ENCODE data around the gene DOK7. TPM values are rescaled to one million over a fixed set of nuclear protein-coding genes. Genes with fewer than 3 reads are reported as not detected.

DOK7 gene
- total and polyA plus RNA-seq, 2 donors (not counting 3 experiments of a cell fraction or from before 2014, with no cell fraction given) = not detected

GRCh38 chr4:3426465-3427133 lies 36.5 kb upstream of the DOK7 start:
- no peaks in the 10 kb centered on the region for H3K9me1 ChIP-seq (replicated peaks; ENCODE audit: control insufficient read depth, extremely low read depth, insufficient read depth, low read length)
- no peak overlapping the region for H3K9ac ChIP-seq (replicated peaks; ENCODE audit: extremely low read depth, insufficient read depth, low read length)
- H4K20me1 ChIP-seq (replicated peaks; ENCODE audit: control insufficient read depth, extremely low read depth, insufficient read depth, low read length) = no peaks in the 10 kb centered on the region
- H3K9me3 ChIP-seq (replicated peaks; ENCODE audit: control insufficient read depth, insufficient read depth, low read length) = no peaks in the 10 kb centered on the region
- H3K27ac ChIP-seq (ENCODE audit: insufficient read depth, low read depth, low read length) = no peak overlapping the region
- peaks cover 2 to 35% of the 10 kb centered on the region in 2 experiments for H3K36me3 ChIP-seq (ENCODE audit: control insufficient read depth in 2 of 2, extremely low read depth in 1 of 2, insufficient read depth in 2 of 2, low read length in 2 of 2)
- ChIA-PET POLR2A (no interaction called here), CTCF (interaction anchor here (1.0 to 1.9 kb wide), 4 partner anchors 8 to 84 kb away, joined by 3 to 11 read pairs (median 4); no protein-coding TSS in a partner anchor)
- H3K4me1 ChIP-seq (ENCODE audit: control insufficient read depth, extremely low read depth, insufficient read depth, low read length) = no peaks in the 10 kb centered on the region
- FAIRE-seq = no peak
- H3K4me2 ChIP-seq (ENCODE audit: insufficient read depth, low read length) = no peak overlapping the region
- BruUV-seq (replicated peaks) = no TSS peak
- DNase-seq (ENCODE audit: low read depth, low spot score) = no peak
- intact Hi-C loops (cut with micrococcal nuclease) = loop anchor here (10.0 kb wide), 1 partner anchor 182 kb away; the partner anchor contains the start of gene MSANTD1
- TF ChIP-seq, protein P1, sequence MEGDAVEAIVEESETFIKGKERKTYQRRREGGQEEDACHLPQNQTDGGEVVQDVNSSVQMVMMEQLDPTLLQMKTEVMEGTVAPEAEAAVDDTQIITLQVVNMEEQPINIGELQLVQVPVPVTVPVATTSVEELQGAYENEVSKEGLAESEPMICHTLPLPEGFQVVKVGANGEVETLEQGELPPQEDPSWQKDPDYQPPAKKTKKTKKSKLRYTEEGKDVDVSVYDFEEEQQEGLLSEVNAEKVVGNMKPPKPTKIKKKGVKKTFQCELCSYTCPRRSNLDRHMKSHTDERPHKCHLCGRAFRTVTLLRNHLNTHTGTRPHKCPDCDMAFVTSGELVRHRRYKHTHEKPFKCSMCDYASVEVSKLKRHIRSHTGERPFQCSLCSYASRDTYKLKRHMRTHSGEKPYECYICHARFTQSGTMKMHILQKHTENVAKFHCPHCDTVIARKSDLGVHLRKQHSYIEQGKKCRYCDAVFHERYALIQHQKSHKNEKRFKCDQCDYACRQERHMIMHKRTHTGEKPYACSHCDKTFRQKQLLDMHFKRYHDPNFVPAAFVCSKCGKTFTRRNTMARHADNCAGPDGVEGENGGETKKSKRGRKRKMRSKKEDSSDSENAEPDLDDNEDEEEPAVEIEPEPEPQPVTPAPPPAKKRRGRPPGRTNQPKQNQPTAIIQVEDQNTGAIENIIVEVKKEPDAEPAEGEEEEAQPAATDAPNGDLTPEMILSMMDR (IDR thresholded peaks at IDR 0.05; ENCODE audit: extremely low read depth in 1 of 2, insufficient read depth in 1 of 2, low read depth in 1 of 2, low read length in 2 of 2) = no peak
- TF ChIP-seq POLR2AphosphoS5 (IDR thresholded peaks at IDR 0.05; ENCODE audit: insufficient read depth, low read depth, low read length) (no peak), FOS (IDR thresholded peaks at IDR 0.05; ENCODE audit: borderline replicate concordance, insufficient read depth, low read length) (no peak), JUN (IDR thresholded peaks at IDR 0.05; ENCODE audit: borderline replicate concordance, insufficient read depth, insufficient read length, low read depth) (no peak), EZH2 (IDR thresholded peaks at IDR 0.05; ENCODE audit: borderline replicate concordance, low read depth, low read length, severe bottlenecking) (no peak), POLR2A (IDR thresholded peaks at IDR 0.05; ENCODE audit: low read depth, low read length) (no peak)
- TF ChIP-seq, protein P2, sequence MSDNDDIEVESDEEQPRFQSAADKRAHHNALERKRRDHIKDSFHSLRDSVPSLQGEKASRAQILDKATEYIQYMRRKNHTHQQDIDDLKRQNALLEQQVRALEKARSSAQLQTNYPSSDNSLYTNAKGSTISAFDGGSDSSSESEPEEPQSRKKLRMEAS (IDR thresholded peaks at IDR 0.05; ENCODE audit: insufficient read depth, insufficient read length) = no peak
- H3K4me3 ChIP-seq (replicated peaks in 1 of 3; ENCODE audit: insufficient read depth in 1 of 3, low read depth in 1 of 3, low read length in 3 of 3) = no peak overlapping the region
- no peaks in the 10 kb centered on the region for H3K79me2 ChIP-seq (ENCODE audit: control insufficient read depth, insufficient read depth, low read length)
- no peaks in the 10 kb centered on the region for H3K27me3 ChIP-seq (ENCODE audit: control insufficient read depth in 2 of 2, insufficient read depth in 2 of 2, low read length in 2 of 2)
- no peak overlapping the region for H2AFZ ChIP-seq (ENCODE audit: low read depth, low read length)
- dilution Hi-C loops (cut with MboI; ENCODE audit: extremely low pct_ligation_motif_present, low sequenced_read_pairs) = no loop called here

All from endothelial cell of umbilical vein (primary cell).